Measurements from ENCODE around the gene PRR16.

PRR16 gene

DNA sequence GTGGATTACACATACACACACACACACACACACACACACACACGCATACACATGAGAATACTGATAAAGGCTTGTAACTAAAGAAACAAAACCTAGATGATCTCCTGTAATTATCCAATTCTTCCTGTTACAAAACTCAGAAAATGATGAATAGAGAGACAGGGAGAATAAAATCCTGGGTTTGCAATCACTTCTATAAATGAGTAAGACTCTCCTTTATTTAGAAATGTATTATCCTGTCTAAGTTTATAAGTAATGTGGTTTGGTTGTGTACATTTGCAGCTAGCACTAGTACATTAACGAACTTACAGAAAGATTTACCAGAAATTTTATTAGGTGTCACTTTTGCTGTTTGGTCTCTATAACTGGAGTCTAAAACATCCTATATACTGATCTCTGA lies 2.8 kb upstream of the PRR16 start:
- ChIA-PET POLR2A (no interaction called here), CTCF (interaction anchor here (1.0 kb wide), 1 partner anchor 406 kb away, joined by 3 read pairs; no protein-coding TSS in a partner anchor)
- WGBS (ENCODE audit: insufficient coverage) = no CpG with 5 or more reads among the region's 2 CpGs
- no peaks in the 10 kb centered on the region for H3K36me3 ChIP-seq (ENCODE audit: control insufficient read depth in 4 of 4, insufficient read depth in 4 of 4, low read length in 3 of 4)
- no peak overlapping the region for H3K4me3 ChIP-seq (ENCODE audit: control insufficient read depth in 1 of 7, extremely low read depth in 1 of 7, insufficient read depth in 4 of 7, low read depth in 2 of 7, low read length in 6 of 7)
- H3K9me3 ChIP-seq (ENCODE audit: control extremely low read depth in 1 of 5, control insufficient read depth in 4 of 5, insufficient read depth in 2 of 5, low read depth in 1 of 5, low read length in 4 of 5) = no peaks in the 10 kb centered on the region
- H3K4me1 ChIP-seq (ENCODE audit: control extremely low read depth in 1 of 4, control insufficient read depth in 4 of 4, insufficient read depth in 4 of 4, low read length in 3 of 4) = peaks cover 5 to 29% (median 26%) of the 10 kb centered on the region in 4 experiments
- H3K27ac ChIP-seq (ENCODE audit: insufficient read depth in 1 of 2, low read depth in 1 of 2, low read length in 2 of 2, poor library complexity in 1 of 2, severe bottlenecking in 2 of 2) = no peak overlapping the region
- no peak for DNase-seq
- H3K27me3 ChIP-seq (replicated peaks in 2 of 5; ENCODE audit: control insufficient read depth in 4 of 5, insufficient read depth in 5 of 5, low read length in 4 of 5) = peaks cover 0 to 14% (median 6%) of the 10 kb centered on the region in 5 experiments

DNA sequence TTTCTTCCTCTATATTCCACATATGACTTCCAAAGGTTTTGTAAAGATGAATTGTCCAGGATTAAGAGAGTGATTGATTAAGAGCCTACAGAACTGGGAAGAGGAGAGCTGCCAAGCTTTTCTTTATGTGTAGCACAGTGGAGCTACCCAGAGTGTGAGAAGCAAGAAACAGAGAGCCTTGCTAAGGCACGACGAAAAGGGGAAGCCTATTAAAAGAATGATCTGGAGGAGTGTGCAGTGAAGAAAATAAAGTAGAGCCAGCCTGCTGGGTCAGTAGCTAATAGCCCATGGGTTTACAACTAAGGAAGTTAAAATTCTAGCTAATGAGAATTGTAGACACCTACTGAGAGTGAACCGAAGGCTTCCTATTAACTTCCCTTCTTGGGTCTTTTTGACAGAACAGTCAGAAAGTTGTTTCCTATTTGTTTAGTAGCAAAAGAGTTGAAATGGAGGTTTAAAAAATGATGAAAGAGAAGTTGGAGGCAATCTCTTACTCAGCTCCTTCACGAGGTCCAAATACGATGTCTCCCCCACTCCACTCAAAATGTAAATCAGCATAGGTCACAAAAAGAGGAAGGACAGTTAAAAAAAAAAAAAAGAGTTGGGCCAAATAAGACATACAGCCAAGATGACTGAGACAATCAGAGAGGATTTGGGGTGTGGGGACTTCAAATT lies 957 bp upstream of the PRR16 start:
- no peak overlapping the region for H3K27ac ChIP-seq (ENCODE audit: insufficient read depth in 1 of 2, low read depth in 1 of 2, low read length in 2 of 2, poor library complexity in 1 of 2, severe bottlenecking in 2 of 2)
- H3K36me3 ChIP-seq (ENCODE audit: control insufficient read depth in 4 of 4, insufficient read depth in 4 of 4, low read length in 3 of 4) = no peaks in the 10 kb centered on the region
- DNase-seq = peak; percentile 46 to 78 (median 71)
- POLR2A ChIA-PET = no interaction called here
- CTCF ChIA-PET = interaction anchor here (0.6 to 0.7 kb wide), 2 partner anchors 91 to 1196 kb away, joined by 3 read pairs; no protein-coding TSS in a partner anchor
- WGBS (ENCODE audit: insufficient coverage) = 0% methylated on average over 2 of the region's 5 CpGs
- peak overlapping the region in 4 of 7 experiments; percentile 11 to 97 (median 88) for H3K4me3 ChIP-seq (ENCODE audit: control insufficient read depth in 1 of 7, extremely low read depth in 1 of 7, insufficient read depth in 4 of 7, low read depth in 2 of 7, low read length in 6 of 7)
- peaks cover 0 to 14% (median 6%) of the 10 kb centered on the region in 5 experiments for H3K27me3 ChIP-seq (replicated peaks in 2 of 5; ENCODE audit: control insufficient read depth in 4 of 5, insufficient read depth in 5 of 5, low read length in 4 of 5)
- H3K4me1 ChIP-seq (ENCODE audit: control extremely low read depth in 1 of 4, control insufficient read depth in 4 of 4, insufficient read depth in 4 of 4, low read length in 3 of 4) = peaks cover 5 to 29% (median 26%) of the 10 kb centered on the region in 4 experiments
- no peaks in the 10 kb centered on the region for H3K9me3 ChIP-seq (ENCODE audit: control extremely low read depth in 1 of 5, control insufficient read depth in 4 of 5, insufficient read depth in 2 of 5, low read depth in 1 of 5, low read length in 4 of 5)

DNA sequence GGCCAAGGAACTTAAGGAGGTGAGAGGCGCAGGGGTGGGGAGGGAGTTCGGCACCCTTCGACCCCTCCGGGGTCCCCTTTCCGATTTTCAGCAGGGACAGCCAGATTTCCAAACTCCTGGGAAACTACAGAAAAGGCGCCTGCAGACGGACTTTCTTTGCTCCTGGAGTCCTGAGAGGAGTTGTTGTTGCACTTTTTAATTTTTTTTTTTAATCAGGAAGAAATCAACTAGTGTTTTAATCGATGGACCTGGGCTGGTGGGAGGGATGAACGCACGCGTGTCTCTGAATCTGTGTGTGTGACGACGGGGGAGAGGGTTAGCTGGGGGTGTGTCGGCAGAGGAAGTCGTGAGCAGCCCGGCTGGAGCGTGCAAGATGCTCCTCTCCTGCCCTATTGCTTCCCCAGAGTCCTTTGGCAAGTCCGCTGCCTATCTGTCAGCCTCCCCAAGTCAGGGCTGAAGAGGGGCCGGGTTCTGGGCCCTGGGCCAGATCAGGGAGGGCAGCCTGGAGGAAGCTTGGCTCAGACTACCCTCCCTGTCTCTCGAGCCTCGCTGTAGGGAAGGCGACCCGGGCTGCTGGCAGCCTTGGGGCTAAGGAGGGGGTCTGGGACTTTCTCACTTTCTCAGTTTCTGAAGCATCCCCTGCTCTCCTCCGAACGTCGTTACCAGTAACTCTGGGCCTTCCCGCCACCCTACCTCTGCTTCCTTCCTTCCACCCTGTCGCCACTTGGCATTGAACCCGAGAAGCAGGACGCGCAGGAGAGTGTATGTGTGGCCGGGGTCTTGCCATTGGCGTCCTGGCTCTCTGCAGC lies 731 bp downstream of the PRR16 start:
- Histone ChIP-seq H3K4me3 (ENCODE audit: control insufficient read depth in 1 of 7, extremely low read depth in 1 of 7, insufficient read depth in 4 of 7, low read depth in 2 of 7, low read length in 6 of 7) (peak overlapping the region; percentile 54 to 97 (median 77)), H3K4me1 (ENCODE audit: control extremely low read depth in 1 of 4, control insufficient read depth in 4 of 4, insufficient read depth in 4 of 4, low read length in 3 of 4) (peaks cover 5 to 35% (median 26%) of the 10 kb centered on the region in 4 experiments), H3K27ac (ENCODE audit: insufficient read depth in 1 of 2, low read depth in 1 of 2, low read length in 2 of 2, poor library complexity in 1 of 2, severe bottlenecking in 2 of 2) (peak overlapping the region in 1 of 2 experiments; percentile 14), H3K9me3 (ENCODE audit: control extremely low read depth in 1 of 5, control insufficient read depth in 4 of 5, insufficient read depth in 2 of 5, low read depth in 1 of 5, low read length in 4 of 5) (no peaks in the 10 kb centered on the region), H3K27me3 (replicated peaks in 2 of 5; ENCODE audit: control insufficient read depth in 4 of 5, insufficient read depth in 5 of 5, low read length in 4 of 5) (peaks cover 0 to 14% (median 6%) of the 10 kb centered on the region in 5 experiments), H3K36me3 (ENCODE audit: control insufficient read depth in 4 of 4, insufficient read depth in 4 of 4, low read length in 3 of 4) (no peaks in the 10 kb centered on the region)
- ChIA-PET POLR2A (interaction anchor here (0.8 kb wide), 1 partner anchor 1753 kb away, joined by 3 read pairs; no protein-coding TSS in a partner anchor), CTCF (no interaction called here)
- DNase-seq = peak; percentile 22 to 68 (median 63)
- WGBS (ENCODE audit: insufficient coverage) = 0% methylated on average over 21 of the region's 33 CpGs

DNA sequence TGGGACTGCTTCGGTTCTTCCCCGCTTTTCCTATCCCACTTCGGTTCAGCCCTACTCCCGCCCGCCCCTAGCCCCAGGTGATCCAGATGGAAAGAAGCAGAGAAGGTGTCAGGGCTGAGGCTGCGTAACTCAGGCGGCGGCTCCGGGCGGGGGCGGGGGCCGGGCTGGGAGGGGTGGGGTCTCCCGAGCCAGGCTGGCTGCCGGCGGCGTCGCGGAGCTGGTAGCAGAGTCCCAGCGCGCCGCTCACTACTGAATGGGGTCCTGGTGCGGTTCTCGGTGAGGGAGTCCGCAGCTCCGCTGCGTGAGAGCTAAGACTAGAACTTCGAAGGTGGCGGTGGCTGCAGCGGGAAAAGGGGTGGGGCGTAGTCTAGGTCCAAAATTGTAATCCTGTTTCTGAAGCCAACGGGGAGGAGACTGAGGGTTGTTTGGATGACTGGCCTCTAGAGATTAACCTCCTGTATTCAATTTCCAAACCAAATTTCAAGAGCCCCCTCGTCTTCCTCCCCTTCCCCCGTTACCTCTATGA lies 1.4 kb downstream of the PRR16 start:
- peak; percentile 47 to 68 (median 63) for DNase-seq
- CTCF ChIA-PET = no interaction called here
- H3K27ac ChIP-seq (ENCODE audit: insufficient read depth in 1 of 2, low read depth in 1 of 2, low read length in 2 of 2, poor library complexity in 1 of 2, severe bottlenecking in 2 of 2) = peak overlapping the region in 1 of 2 experiments; percentile 14
- POLR2A ChIA-PET = interaction anchor here (0.8 kb wide), 1 partner anchor 1753 kb away, joined by 3 read pairs; no protein-coding TSS in a partner anchor
- H3K36me3 ChIP-seq (ENCODE audit: control insufficient read depth in 4 of 4, insufficient read depth in 4 of 4, low read length in 3 of 4) = no peaks in the 10 kb centered on the region
- peaks cover 5 to 35% (median 26%) of the 10 kb centered on the region in 4 experiments for H3K4me1 ChIP-seq (ENCODE audit: control extremely low read depth in 1 of 4, control insufficient read depth in 4 of 4, insufficient read depth in 4 of 4, low read length in 3 of 4)
- peak overlapping the region; percentile 54 to 97 (median 77) for H3K4me3 ChIP-seq (ENCODE audit: control insufficient read depth in 1 of 7, extremely low read depth in 1 of 7, insufficient read depth in 4 of 7, low read depth in 2 of 7, low read length in 6 of 7)
- WGBS (ENCODE audit: insufficient coverage) = 4% methylated on average over 14 of the region's 33 CpGs
- no peaks in the 10 kb centered on the region for H3K9me3 ChIP-seq (ENCODE audit: control extremely low read depth in 1 of 5, control insufficient read depth in 4 of 5, insufficient read depth in 2 of 5, low read depth in 1 of 5, low read length in 4 of 5)
- peaks cover 0 to 14% (median 6%) of the 10 kb centered on the region in 5 experiments for H3K27me3 ChIP-seq (replicated peaks in 2 of 5; ENCODE audit: control insufficient read depth in 4 of 5, insufficient read depth in 5 of 5, low read length in 4 of 5)

DNA sequence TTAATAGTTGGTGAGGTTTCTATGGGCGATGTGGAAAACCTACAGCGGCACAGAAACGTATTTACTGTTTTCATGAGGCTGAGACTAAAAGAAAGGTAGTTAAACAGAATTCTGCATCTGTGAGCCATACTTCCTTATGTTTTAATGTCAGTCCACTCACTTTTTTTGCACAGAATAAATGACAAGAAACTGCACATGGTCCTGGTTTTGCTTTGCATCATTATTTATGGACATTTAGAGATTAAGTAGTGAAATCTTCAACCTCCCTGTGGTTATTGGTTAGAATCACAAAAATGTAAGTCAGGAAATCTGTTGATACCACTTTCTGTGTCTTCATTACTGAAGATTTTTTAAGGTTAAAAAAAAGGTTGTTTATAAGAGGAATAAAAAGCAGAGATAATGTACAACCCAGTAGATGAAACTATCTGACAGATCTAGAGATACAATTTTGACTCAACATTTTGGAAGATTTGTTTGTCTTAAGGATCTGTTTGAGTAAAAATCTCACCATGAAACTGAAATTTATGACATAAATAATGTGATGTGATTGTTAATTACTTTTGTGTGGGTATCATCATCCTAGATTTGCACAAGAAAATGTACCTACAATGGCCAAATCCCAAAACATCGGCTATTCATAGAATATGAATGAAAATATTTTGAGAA lies 2.4 kb downstream of the PRR16 start:
- Histone ChIP-seq H3K9me3 (ENCODE audit: control extremely low read depth in 1 of 5, control insufficient read depth in 4 of 5, insufficient read depth in 2 of 5, low read depth in 1 of 5, low read length in 4 of 5) (no peaks in the 10 kb centered on the region), H3K4me1 (ENCODE audit: control extremely low read depth in 1 of 4, control insufficient read depth in 4 of 4, insufficient read depth in 4 of 4, low read length in 3 of 4) (peaks cover 5 to 35% (median 26%) of the 10 kb centered on the region in 4 experiments), H3K4me3 (ENCODE audit: control insufficient read depth in 1 of 7, extremely low read depth in 1 of 7, insufficient read depth in 4 of 7, low read depth in 2 of 7, low read length in 6 of 7) (peak overlapping the region in 3 of 7 experiments; percentile 77 to 97 (median 96)), H3K27ac (ENCODE audit: insufficient read depth in 1 of 2, low read depth in 1 of 2, low read length in 2 of 2, poor library complexity in 1 of 2, severe bottlenecking in 2 of 2) (no peak overlapping the region), H3K36me3 (ENCODE audit: control insufficient read depth in 4 of 4, insufficient read depth in 4 of 4, low read length in 3 of 4) (no peaks in the 10 kb centered on the region), H3K27me3 (replicated peaks in 2 of 5; ENCODE audit: control insufficient read depth in 4 of 5, insufficient read depth in 5 of 5, low read length in 4 of 5) (peaks cover 0 to 14% (median 6%) of the 10 kb centered on the region in 5 experiments)
- POLR2A ChIA-PET = no interaction called here
- 100% methylated on average over 2 of the region's 4 CpGs for WGBS (ENCODE audit: insufficient coverage)
- DNase-seq = peak in 1 of 3 donors; percentile 12
- CTCF ChIA-PET = interaction anchor here (1.4 to 2.2 kb wide), 2 partner anchors 8 to 373 kb away, joined by 3 to 6 read pairs; no protein-coding TSS in a partner anchor

DNA sequence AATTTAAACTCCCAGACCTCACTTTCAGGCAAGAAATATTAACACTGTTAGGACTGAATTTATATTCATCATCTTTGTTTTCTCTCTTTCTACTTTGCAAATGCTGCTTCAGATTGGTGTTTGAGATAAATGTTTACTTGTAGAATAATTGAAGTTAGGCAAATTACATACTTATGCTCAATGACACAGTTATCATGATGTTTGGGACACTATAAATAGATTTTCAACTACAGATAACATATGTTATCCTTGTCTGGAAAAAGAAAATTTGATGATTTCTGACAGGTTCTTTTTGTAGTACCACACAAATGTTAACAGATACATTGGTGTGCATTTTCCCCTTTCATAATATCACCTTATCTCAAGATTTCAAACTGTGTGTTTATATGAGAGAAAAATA lies 7.9 kb downstream of the PRR16 start:
- H3K36me3 ChIP-seq (ENCODE audit: control insufficient read depth in 4 of 4, insufficient read depth in 4 of 4, low read length in 3 of 4) = no peaks in the 10 kb centered on the region
- ChIA-PET POLR2A (no interaction called here), CTCF (interaction anchor here (1.6 kb wide), 1 partner anchor 13 kb away, joined by 5 read pairs; no protein-coding TSS in a partner anchor)
- H3K27ac ChIP-seq (ENCODE audit: insufficient read depth in 1 of 2, low read depth in 1 of 2, low read length in 2 of 2, poor library complexity in 1 of 2, severe bottlenecking in 2 of 2) = no peak overlapping the region
- H3K4me3 ChIP-seq (ENCODE audit: control insufficient read depth in 1 of 7, extremely low read depth in 1 of 7, insufficient read depth in 4 of 7, low read depth in 2 of 7, low read length in 6 of 7) = no peak overlapping the region
- DNase-seq = no peak
- peaks cover 0 to 13% (median 0%) of the 10 kb centered on the region in 4 experiments for H3K4me1 ChIP-seq (ENCODE audit: control extremely low read depth in 1 of 4, control insufficient read depth in 4 of 4, insufficient read depth in 4 of 4, low read length in 3 of 4)
- H3K9me3 ChIP-seq (ENCODE audit: control extremely low read depth in 1 of 5, control insufficient read depth in 4 of 5, insufficient read depth in 2 of 5, low read depth in 1 of 5, low read length in 4 of 5) = no peaks in the 10 kb centered on the region
- H3K27me3 ChIP-seq (replicated peaks in 2 of 5; ENCODE audit: control insufficient read depth in 4 of 5, insufficient read depth in 5 of 5, low read length in 4 of 5) = peaks cover 0 to 2% (median 0%) of the 10 kb centered on the region in 5 experiments
